ENCODE results near the gene ZNF236. TPM values are rescaled to one million over a fixed set of nuclear protein-coding genes. Genes with fewer than 3 reads are reported as not detected.

The ZNF236 gene
- total RNA-seq, 1 donor from 2014 or later: 13.3 TPM

DNA sequence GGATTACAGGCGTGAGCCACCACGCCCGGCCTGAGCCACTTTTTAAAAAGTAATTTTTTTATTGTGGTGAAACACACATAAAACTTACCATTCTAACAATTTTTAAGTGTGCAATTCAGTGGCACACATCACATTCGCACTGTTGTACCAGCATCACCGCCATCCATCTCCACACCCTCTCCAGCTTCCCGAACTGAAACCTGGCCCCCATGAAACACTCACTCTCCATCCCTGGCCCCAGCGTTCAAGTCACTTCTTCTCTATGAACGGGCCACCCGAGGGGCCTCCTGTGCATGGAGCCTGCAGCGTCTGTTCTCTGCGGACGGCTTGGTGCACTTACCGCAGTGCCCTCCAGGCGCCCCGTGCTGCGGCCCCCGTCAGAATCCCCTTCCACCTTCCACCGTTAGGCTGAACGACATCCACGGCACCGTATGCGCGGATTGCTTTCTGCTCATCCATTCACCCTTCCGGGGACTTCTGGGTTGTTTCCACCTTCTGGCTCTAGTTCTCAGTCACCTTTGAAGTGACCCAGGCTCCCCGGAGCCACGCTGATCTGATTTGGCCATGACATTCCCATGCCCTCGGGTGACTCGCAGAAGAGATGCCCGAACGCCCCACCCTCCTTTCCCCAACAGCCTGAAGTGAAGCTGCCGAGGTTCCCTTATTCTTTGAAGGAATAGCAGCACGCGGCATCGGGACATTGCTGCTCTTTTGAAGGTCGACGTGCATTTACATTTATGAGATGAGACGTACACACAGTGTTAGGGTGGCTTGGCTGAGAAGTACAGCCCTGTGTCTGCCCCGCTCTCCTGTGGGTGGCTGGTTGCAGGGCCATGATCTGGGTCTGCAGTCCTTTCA, 175.8 kb downstream of the ZNF236 start:
- no peaks in the 10 kb centered on the region for H3K4me1 ChIP-seq (ENCODE audit: insufficient read depth, low read length)
- Mint-ChIP-seq H3K36me3 (ENCODE audit: low read depth, unreplicated experiment) (no peaks in the 10 kb centered on the region), H3K9me3 (ENCODE audit: unreplicated experiment) (no peaks in the 10 kb centered on the region), H3K27ac (ENCODE audit: unreplicated experiment) (no peak overlapping the region), H3K27me3 (ENCODE audit: low read depth, unreplicated experiment) (peaks cover 8% of the 10 kb centered on the region), H3K4me1 (ENCODE audit: low read depth, unreplicated experiment) (no peaks in the 10 kb centered on the region), H3K4me3 (ENCODE audit: unreplicated experiment) (no peak overlapping the region)
- no peak overlapping the region for H2AFZ ChIP-seq (ENCODE audit: low read depth, low read length)
- no peak for DNase-seq (ENCODE audit: low read depth)
- no peak for FAIRE-seq
- H3K4me2 ChIP-seq (ENCODE audit: low read length): no peak overlapping the region
- H3K27me3 ChIP-seq (ENCODE audit: insufficient read depth, low read length): no peaks in the 10 kb centered on the region
- no peaks in the 10 kb centered on the region for H4K20me1 ChIP-seq (ENCODE audit: insufficient read depth, low read length)
- no peak overlapping the region for H3K4me3 ChIP-seq (ENCODE audit: insufficient read depth, low read depth, low read length)
- no peaks in the 10 kb centered on the region for H3K36me3 ChIP-seq (ENCODE audit: insufficient read depth, low read length)
- H3K9ac ChIP-seq (ENCODE audit: low read length): no peak overlapping the region
- no peaks in the 10 kb centered on the region for H3K9me3 ChIP-seq (ENCODE audit: insufficient read depth, low read depth, low read length)
- H3K79me2 ChIP-seq (ENCODE audit: insufficient read depth, low read length): no peaks in the 10 kb centered on the region
- H3K27ac ChIP-seq (ENCODE audit: low read depth, low read length): no peak overlapping the region
- TF ChIP-seq, protein P1, sequence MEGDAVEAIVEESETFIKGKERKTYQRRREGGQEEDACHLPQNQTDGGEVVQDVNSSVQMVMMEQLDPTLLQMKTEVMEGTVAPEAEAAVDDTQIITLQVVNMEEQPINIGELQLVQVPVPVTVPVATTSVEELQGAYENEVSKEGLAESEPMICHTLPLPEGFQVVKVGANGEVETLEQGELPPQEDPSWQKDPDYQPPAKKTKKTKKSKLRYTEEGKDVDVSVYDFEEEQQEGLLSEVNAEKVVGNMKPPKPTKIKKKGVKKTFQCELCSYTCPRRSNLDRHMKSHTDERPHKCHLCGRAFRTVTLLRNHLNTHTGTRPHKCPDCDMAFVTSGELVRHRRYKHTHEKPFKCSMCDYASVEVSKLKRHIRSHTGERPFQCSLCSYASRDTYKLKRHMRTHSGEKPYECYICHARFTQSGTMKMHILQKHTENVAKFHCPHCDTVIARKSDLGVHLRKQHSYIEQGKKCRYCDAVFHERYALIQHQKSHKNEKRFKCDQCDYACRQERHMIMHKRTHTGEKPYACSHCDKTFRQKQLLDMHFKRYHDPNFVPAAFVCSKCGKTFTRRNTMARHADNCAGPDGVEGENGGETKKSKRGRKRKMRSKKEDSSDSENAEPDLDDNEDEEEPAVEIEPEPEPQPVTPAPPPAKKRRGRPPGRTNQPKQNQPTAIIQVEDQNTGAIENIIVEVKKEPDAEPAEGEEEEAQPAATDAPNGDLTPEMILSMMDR (IDR thresholded peaks at IDR 0.05; ENCODE audit: insufficient read depth, low read depth, low read length): no peak
- TF ChIP-seq EZH2 (IDR thresholded peaks at IDR 0.05; ENCODE audit: insufficient read depth, low read length): no peak

DNA sequence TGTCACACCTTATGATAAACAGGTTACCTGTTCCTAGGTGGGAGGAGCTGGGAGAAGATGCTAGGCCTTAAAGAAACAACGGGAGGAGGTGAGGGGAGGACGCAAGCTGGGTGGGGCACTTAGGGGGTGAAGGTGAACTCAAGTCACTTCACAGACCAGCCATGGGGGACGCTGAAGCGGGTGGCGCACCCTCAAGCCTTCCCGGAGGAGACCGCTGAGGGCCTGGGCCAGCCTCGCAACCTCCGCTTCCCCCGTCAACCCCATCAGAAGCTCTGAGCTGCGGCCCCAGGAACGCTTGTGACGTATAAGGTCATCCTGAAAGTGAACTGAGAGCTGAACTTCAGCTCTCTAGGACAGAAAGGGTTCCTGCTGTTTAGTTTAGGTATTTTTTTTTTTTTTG, 176.7 kb downstream of the ZNF236 start:
- H3K79me2 ChIP-seq (ENCODE audit: insufficient read depth, low read length): no peaks in the 10 kb centered on the region
- Mint-ChIP-seq H3K4me1 (ENCODE audit: low read depth, unreplicated experiment) (no peaks in the 10 kb centered on the region), H3K4me3 (ENCODE audit: unreplicated experiment) (no peak overlapping the region), H3K9me3 (ENCODE audit: unreplicated experiment) (no peaks in the 10 kb centered on the region), H3K27ac (ENCODE audit: unreplicated experiment) (no peak overlapping the region), H3K36me3 (ENCODE audit: low read depth, unreplicated experiment) (no peaks in the 10 kb centered on the region), H3K27me3 (ENCODE audit: low read depth, unreplicated experiment) (peaks cover 12% of the 10 kb centered on the region)
- no peak for TF ChIP-seq EZH2 (IDR thresholded peaks at IDR 0.05; ENCODE audit: insufficient read depth, low read length)
- TF ChIP-seq, protein P1 (IDR thresholded peaks at IDR 0.05; ENCODE audit: insufficient read depth, low read depth, low read length): no peak
- H3K27ac ChIP-seq (ENCODE audit: low read depth, low read length): no peak overlapping the region
- no peaks in the 10 kb centered on the region for H3K27me3 ChIP-seq (ENCODE audit: insufficient read depth, low read length)
- no peak overlapping the region for H3K4me3 ChIP-seq (ENCODE audit: insufficient read depth, low read depth, low read length)
- no peak overlapping the region for H3K4me2 ChIP-seq (ENCODE audit: low read length)
- FAIRE-seq: no peak
- no peak for DNase-seq (ENCODE audit: low read depth)
- no peaks in the 10 kb centered on the region for H4K20me1 ChIP-seq (ENCODE audit: insufficient read depth, low read length)
- H3K9ac ChIP-seq (ENCODE audit: low read length): no peak overlapping the region
- H3K36me3 ChIP-seq (ENCODE audit: insufficient read depth, low read length): no peaks in the 10 kb centered on the region
- H3K9me3 ChIP-seq (ENCODE audit: insufficient read depth, low read depth, low read length): no peaks in the 10 kb centered on the region
- no peaks in the 10 kb centered on the region for H3K4me1 ChIP-seq (ENCODE audit: insufficient read depth, low read length)
- H2AFZ ChIP-seq (ENCODE audit: low read depth, low read length): no peak overlapping the region

DNA sequence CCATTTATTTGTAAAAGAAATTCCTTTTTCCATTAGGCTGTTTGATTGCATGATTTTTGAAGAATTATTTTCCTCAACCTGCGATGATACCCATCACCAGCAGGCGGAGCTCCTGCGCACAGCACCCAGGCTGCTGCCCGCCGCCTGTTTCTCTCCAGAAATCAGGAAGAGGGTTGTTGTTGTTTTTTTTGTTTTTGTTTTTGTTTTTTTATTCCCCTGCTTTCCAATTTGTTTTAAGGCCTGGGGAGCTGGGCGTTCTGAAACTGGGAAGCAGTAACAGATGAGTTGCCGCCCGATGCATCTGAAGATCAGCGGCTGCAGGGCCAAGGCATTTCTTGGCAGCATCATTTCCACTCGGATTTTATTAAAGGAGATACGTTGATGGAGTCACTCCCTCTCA, 178.2 kb downstream of the ZNF236 start:
- Mint-ChIP-seq H3K4me1 (ENCODE audit: low read depth, unreplicated experiment) (no peaks in the 10 kb centered on the region), H3K27ac (ENCODE audit: unreplicated experiment) (no peak overlapping the region), H3K4me3 (ENCODE audit: unreplicated experiment) (no peak overlapping the region), H3K27me3 (ENCODE audit: low read depth, unreplicated experiment) (peaks cover 17% of the 10 kb centered on the region), H3K9me3 (ENCODE audit: unreplicated experiment) (no peaks in the 10 kb centered on the region), H3K36me3 (ENCODE audit: low read depth, unreplicated experiment) (no peaks in the 10 kb centered on the region)
- H3K27me3 ChIP-seq (ENCODE audit: insufficient read depth, low read length): no peaks in the 10 kb centered on the region
- no peaks in the 10 kb centered on the region for H4K20me1 ChIP-seq (ENCODE audit: insufficient read depth, low read length)
- H3K36me3 ChIP-seq (ENCODE audit: insufficient read depth, low read length): no peaks in the 10 kb centered on the region
- no peak overlapping the region for H3K27ac ChIP-seq (ENCODE audit: low read depth, low read length)
- TF ChIP-seq, protein P1 (IDR thresholded peaks at IDR 0.05; ENCODE audit: insufficient read depth, low read depth, low read length): peak; percentile 99
- TF ChIP-seq EZH2 (IDR thresholded peaks at IDR 0.05; ENCODE audit: insufficient read depth, low read length): no peak
- H3K4me3 ChIP-seq (ENCODE audit: insufficient read depth, low read depth, low read length): no peak overlapping the region
- no peak for FAIRE-seq
- no peaks in the 10 kb centered on the region for H3K4me1 ChIP-seq (ENCODE audit: insufficient read depth, low read length)
- H2AFZ ChIP-seq (ENCODE audit: low read depth, low read length): no peak overlapping the region
- no peak overlapping the region for H3K9ac ChIP-seq (ENCODE audit: low read length)
- peak overlapping the region; percentile 61 for H3K4me2 ChIP-seq (ENCODE audit: low read length)
- peak; percentile 2 for DNase-seq (ENCODE audit: low read depth)
- H3K9me3 ChIP-seq (ENCODE audit: insufficient read depth, low read depth, low read length): no peaks in the 10 kb centered on the region
- no peaks in the 10 kb centered on the region for H3K79me2 ChIP-seq (ENCODE audit: insufficient read depth, low read length)
